Vagina (tissue), 2 donors: ENCODE measurements around the gene HSD17B4. TPM values are rescaled to one million over a fixed set of nuclear protein-coding genes. Genes with fewer than 3 reads are reported as not detected.
A peak's percentile ranks its signal among the peaks of the same experiment; 100 is the strongest.

ENCODE experiments used
- DNase-seq, 2 donors: peaks; one replicate each; pipeline ENCODE4 v3.0.0-alpha.2; 2017; ENCODE audit errors: extremely low spot score in 2 of 2
- H3K27ac ChIP-seq: fragments of 200-600 bp; sonication (generic); one replicate; pipeline ENCODE4 v1.5.1; 2019
- H3K27me3 ChIP-seq: fragments of 200-600 bp; sonication (generic); one replicate; pipeline ENCODE4 v1.5.1; 2019
- H3K36me3 ChIP-seq, 2 donors: fragments of 200-600 bp; sonication (generic); one replicate each; pipeline ENCODE4 v1.5.1; 2017 to 2019
- H3K4me1 ChIP-seq: fragments of 200-600 bp; sonication (generic); one replicate; pipeline ENCODE4 v1.5.1; 2019
- H3K4me3 ChIP-seq, 2 donors: fragments of 200-600 bp; sonication (generic); 1 replicate in 1 of 2; 2 replicates in 1 of 2; pipeline ENCODE4 v1.5.1; 2016 to 2019
- H3K9me3 ChIP-seq: fragments of 200-600 bp; sonication (generic); one replicate; pipeline ENCODE4 v1.5.1; 2019
- CTCF ChIP-seq, 3 experiments: fragments of 450-650 bp in 2 of 3; fragments of 200-600 bp in 1 of 3; sonication (generic) in 1 of 3; IDR thresholded peaks; one replicate each; pipeline ENCODE4 v1.5.1; 2017 to 2019; ENCODE audit warnings: antibody characterized with exemption in 3 of 3, mild to moderate bottlenecking in 2 of 3, moderate library complexity in 2 of 3
- POLR2A ChIP-seq, 2 donors: fragments of 450-650 bp; IDR thresholded peaks; one replicate each; pipeline ENCODE4 v1.6.1; 2017; ENCODE audit warnings: antibody characterized with exemption in 2 of 2, mild to moderate bottlenecking in 2 of 2, moderate library complexity in 2 of 2
- POLR2AphosphoS5 ChIP-seq, 2 donors: sonication (generic); formaldehyde crosslinking; IDR thresholded peaks; one replicate each; pipeline ENCODE4 v1.9.0; 2017; ENCODE audit warnings: antibody characterized with exemption in 2 of 2, mild to moderate bottlenecking in 2 of 2, low read depth in 1 of 2; ENCODE audit not compliant: insufficient read depth in 1 of 2
- intact Hi-C: fragments of 100-400 bp; cut with DNase I; formaldehyde crosslinking; loops from one replicate; pipeline ENCODE4 v1.15.1; 2023
- total RNA-seq: library from RNA; depleted of rRNA; stranded (reverse); fragments of >200 nt; gene quantifications from one replicate; pipeline ENCODE4 v1.2.3, GENCODE V29; 2016

HSD17B4 gene
- total RNA-seq, 1 donor from 2014 or later = 137 TPM

DNA sequence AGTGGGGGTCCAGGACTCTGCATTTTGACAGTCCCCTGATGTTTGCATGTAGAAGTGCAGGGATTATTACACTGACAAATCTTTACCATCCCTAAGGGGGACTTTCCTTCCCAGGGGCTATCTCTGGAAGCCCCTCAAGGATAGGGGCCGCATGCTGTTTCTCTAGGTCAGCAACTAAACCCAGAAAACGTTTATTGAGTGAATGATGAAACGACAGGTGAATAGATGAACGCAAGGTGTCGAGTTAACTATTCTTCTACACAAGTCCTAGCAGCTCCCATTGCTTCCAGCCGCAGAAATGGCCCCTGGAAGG, 281 bp upstream of the HSD17B4 start:
- Histone ChIP-seq H3K27me3 (no peaks in the 10 kb centered on the region), H3K9me3 (no peaks in the 10 kb centered on the region), H3K4me1 (peaks cover 20% of the 10 kb centered on the region), H3K27ac (peak overlapping the region; percentile 76), H3K36me3 (no peaks in the 10 kb centered on the region), H3K4me3 (peak overlapping the region; percentile 70 to 78)
- TF ChIP-seq POLR2A (IDR thresholded peaks at IDR 0.05) = no peak
- no peak for TF ChIP-seq CTCF (IDR thresholded peaks at IDR 0.05)
- no peak for TF ChIP-seq POLR2AphosphoS5 (IDR thresholded peaks at IDR 0.05; ENCODE audit: insufficient read depth in 1 of 2, low read depth in 1 of 2)
- no peak for DNase-seq
- intact Hi-C loops = no loop called here

DNA sequence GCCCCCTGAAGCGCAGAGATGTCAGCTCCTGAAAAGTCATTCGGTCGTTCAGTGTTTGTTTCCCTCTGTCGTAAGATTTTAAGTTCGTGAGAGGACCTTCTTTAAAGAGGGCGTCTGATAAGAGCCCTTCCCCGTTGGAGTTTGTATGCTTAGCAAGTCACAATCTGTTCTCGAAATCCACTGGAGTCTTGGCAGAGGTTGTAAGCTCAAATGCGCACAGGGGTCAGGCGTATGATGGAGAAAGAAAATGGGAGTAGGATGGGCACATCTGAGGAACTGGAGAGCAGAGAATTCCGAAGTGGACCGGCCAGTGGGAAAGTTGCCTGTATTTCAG, 710 bp downstream of the HSD17B4 start:
- H3K36me3 ChIP-seq = no peaks in the 10 kb centered on the region
- H3K9me3 ChIP-seq = no peaks in the 10 kb centered on the region
- H3K27me3 ChIP-seq = no peaks in the 10 kb centered on the region
- no peak for DNase-seq
- peak overlapping the region; percentile 76 for H3K27ac ChIP-seq
- intact Hi-C loops = no loop called here
- H3K4me3 ChIP-seq = peak overlapping the region; percentile 70 to 78
- TF ChIP-seq CTCF (IDR thresholded peaks at IDR 0.05) (no peak), POLR2A (IDR thresholded peaks at IDR 0.05) (no peak), POLR2AphosphoS5 (IDR thresholded peaks at IDR 0.05; ENCODE audit: insufficient read depth in 1 of 2, low read depth in 1 of 2) (no peak)
- H3K4me1 ChIP-seq = peaks cover 20% of the 10 kb centered on the region

- intact Hi-C loops = no loop called here
- peaks cover 20% of the 10 kb centered on the region for H3K4me1 ChIP-seq
- H3K4me3 ChIP-seq = no peak overlapping the region
- no peak for DNase-seq
- no peak overlapping the region for H3K27ac ChIP-seq
- H3K27me3 ChIP-seq = no peaks in the 10 kb centered on the region
- TF ChIP-seq POLR2A (IDR thresholded peaks at IDR 0.05) (no peak), CTCF (IDR thresholded peaks at IDR 0.05) (no peak), POLR2AphosphoS5 (IDR thresholded peaks at IDR 0.05; ENCODE audit: insufficient read depth in 1 of 2, low read depth in 1 of 2) (no peak)
- no peaks in the 10 kb centered on the region for H3K9me3 ChIP-seq
- H3K36me3 ChIP-seq = no peaks in the 10 kb centered on the region
Observed at GRCh38 chr5:119454171-119454570, 1.9 kb downstream of the HSD17B4 start.

DNA sequence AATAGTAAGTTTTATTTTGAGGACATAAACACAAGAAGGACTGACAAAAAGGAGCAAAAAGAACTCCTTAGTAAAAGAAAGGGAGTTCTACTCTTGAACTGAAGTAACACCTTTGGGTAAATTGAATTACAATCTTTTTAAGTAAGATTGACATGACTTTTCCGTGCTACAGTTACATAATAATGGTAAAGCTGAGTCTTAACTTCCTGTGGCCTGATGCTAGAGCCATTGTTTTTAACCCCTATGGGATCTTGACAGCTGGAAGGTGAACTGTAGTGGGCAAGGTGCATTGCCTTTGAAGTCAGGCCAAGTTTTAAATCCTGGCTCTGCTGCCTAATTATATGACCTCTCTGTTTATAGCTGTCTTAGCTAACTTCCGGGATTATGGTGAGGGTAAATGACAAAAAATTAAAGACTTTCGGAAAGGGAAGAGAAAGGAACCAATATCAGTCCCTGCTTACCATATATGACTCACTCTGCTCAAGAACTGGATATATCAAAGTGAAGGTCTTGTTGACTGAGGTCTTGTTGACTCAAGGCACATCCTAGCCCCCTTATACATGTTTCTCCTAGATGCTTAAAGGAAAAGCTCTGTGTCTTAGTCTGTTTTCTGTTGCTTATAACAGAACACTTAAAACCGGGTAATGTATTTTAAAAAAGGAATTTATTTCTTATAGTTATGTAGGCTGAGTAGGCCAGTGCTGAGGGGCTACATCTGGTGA, 6.8 kb downstream of the HSD17B4 start:
- H3K27me3 ChIP-seq = no peaks in the 10 kb centered on the region
- no peak for DNase-seq
- H3K36me3 ChIP-seq = no peaks in the 10 kb centered on the region
- H3K4me3 ChIP-seq = no peak overlapping the region
- no peak overlapping the region for H3K27ac ChIP-seq
- H3K4me1 ChIP-seq = peaks cover 9% of the 10 kb centered on the region
- H3K9me3 ChIP-seq = no peaks in the 10 kb centered on the region
- TF ChIP-seq CTCF (IDR thresholded peaks at IDR 0.05) (no peak), POLR2A (IDR thresholded peaks at IDR 0.05) (no peak), POLR2AphosphoS5 (IDR thresholded peaks at IDR 0.05; ENCODE audit: insufficient read depth in 1 of 2, low read depth in 1 of 2) (no peak)
- intact Hi-C loops = no loop called here

DNA sequence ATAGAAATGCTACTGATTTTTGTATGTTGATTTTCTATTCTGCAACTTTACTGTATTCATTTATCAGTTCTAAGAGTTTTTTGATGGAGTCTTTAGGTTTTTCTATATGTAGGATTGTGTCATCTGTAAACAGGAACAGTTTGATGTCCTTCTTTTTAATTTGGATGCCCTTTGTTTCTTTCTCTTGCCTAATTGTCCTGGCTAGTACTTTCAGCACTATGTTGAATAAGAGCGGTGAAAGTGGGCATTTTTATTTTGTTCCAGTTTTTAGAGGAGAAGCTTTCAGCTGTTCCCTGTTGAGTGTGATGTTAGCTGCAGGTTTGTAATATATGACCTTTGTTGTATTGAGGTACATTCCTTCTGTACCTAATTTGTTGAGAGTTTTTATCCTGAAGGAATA, 13.3 kb downstream of the HSD17B4 start:
- H3K4me3 ChIP-seq = no peak overlapping the region
- H3K4me1 ChIP-seq = no peaks in the 10 kb centered on the region
- no peaks in the 10 kb centered on the region for H3K27me3 ChIP-seq
- peaks cover 8% of the 10 kb centered on the region for H3K9me3 ChIP-seq
- intact Hi-C loops = no loop called here
- peaks cover 0 to 14% of the 10 kb centered on the region in 2 donors for H3K36me3 ChIP-seq
- no peak for DNase-seq
- TF ChIP-seq POLR2AphosphoS5 (IDR thresholded peaks at IDR 0.05; ENCODE audit: insufficient read depth in 1 of 2, low read depth in 1 of 2) (no peak), POLR2A (IDR thresholded peaks at IDR 0.05) (no peak), CTCF (IDR thresholded peaks at IDR 0.05) (no peak)
- no peak overlapping the region for H3K27ac ChIP-seq
